Measurements from ENCODE around the gene RCN2. TPM values are rescaled to one million over a fixed set of nuclear protein-coding genes. Genes with fewer than 3 reads are reported as not detected.

RCN2 gene
- total RNA-seq, 1 experiment from 2014 or later, result 82.7 TPM

- Histone ChIP-seq H3K27me3 (ENCODE audit: low read length) (peaks cover 22% of the 10 kb centered on the region), H3F3A (ENCODE audit: low read length, unreplicated experiment) (no peaks in the 10 kb centered on the region), H3K27ac (ENCODE audit: low read length) (no peak overlapping the region), H3K4me3 (ENCODE audit: low read length) (no peak overlapping the region), H3K9me3 (ENCODE audit: low read length) (no peaks in the 10 kb centered on the region), H3K36me3 (ENCODE audit: low read depth, low read length) (no peaks in the 10 kb centered on the region), H3K9me2 (replicated peaks; ENCODE audit: low read length) (no peaks in the 10 kb centered on the region), H3K9ac (ENCODE audit: low read length) (no peak overlapping the region), H3K4me2 (ENCODE audit: low read length) (no peak overlapping the region), H4K20me1 (ENCODE audit: low read length) (no peaks in the 10 kb centered on the region), H3K4me1 (ENCODE audit: insufficient read depth, low read length) (no peaks in the 10 kb centered on the region), H2AFZ (ENCODE audit: low read length) (no peak overlapping the region), H3K79me2 (ENCODE audit: low read length) (no peaks in the 10 kb centered on the region)
- POLR2A ChIA-PET (ENCODE audit: unreplicated experiment), result no interaction called here
- DNase-seq (no peak), ATAC-seq (no peak)
- TF ChIP-seq CTCF (conservative IDR thresholded peaks at IDR 0.05; ENCODE audit: low read depth, low read length), result no peak
- no peak for TF ChIP-seq EZH2 (IDR thresholded peaks at IDR 0.05; ENCODE audit: low read length, unreplicated experiment)
- no peak for TF ChIP-seq EZH2phosphoT487 (IDR thresholded peaks at IDR 0.05; ENCODE audit: borderline replicate concordance, low read length)
- no TSS peak for BruUV-seq (replicated peaks)
- CTCF ChIA-PET, result no interaction called here
- intact Hi-C loops (cut with micrococcal nuclease), result no loop called here
These were observed 35.5 kb downstream of the RCN2 start for GRCh38 chr15:76967067-76967466.

- Histone ChIP-seq H2AFZ (ENCODE audit: low read length) (no peak overlapping the region), H3K9me2 (replicated peaks; ENCODE audit: low read length) (no peaks in the 10 kb centered on the region), H3K4me2 (ENCODE audit: low read length) (no peak overlapping the region), H3K36me3 (ENCODE audit: low read depth, low read length) (no peaks in the 10 kb centered on the region), H3K27ac (ENCODE audit: low read length) (no peak overlapping the region), H3K27me3 (ENCODE audit: low read length) (peaks cover 21% of the 10 kb centered on the region), H3K79me2 (ENCODE audit: low read length) (no peaks in the 10 kb centered on the region), H3K4me1 (ENCODE audit: insufficient read depth, low read length) (no peaks in the 10 kb centered on the region), H3K9ac (ENCODE audit: low read length) (no peak overlapping the region), H3K4me3 (ENCODE audit: low read length) (no peak overlapping the region), H4K20me1 (ENCODE audit: low read length) (no peaks in the 10 kb centered on the region), H3F3A (ENCODE audit: low read length, unreplicated experiment) (no peaks in the 10 kb centered on the region), H3K9me3 (ENCODE audit: low read length) (no peaks in the 10 kb centered on the region)
- ATAC-seq (no peak), DNase-seq (no peak)
- intact Hi-C loops (cut with micrococcal nuclease), result no loop called here
- POLR2A ChIA-PET (ENCODE audit: unreplicated experiment), result no interaction called here
- TF ChIP-seq EZH2phosphoT487 (IDR thresholded peaks at IDR 0.05; ENCODE audit: borderline replicate concordance, low read length) (no peak), EZH2 (IDR thresholded peaks at IDR 0.05; ENCODE audit: low read length, unreplicated experiment) (no peak), CTCF (conservative IDR thresholded peaks at IDR 0.05; ENCODE audit: low read depth, low read length) (no peak)
- no TSS peak for BruUV-seq (replicated peaks)
- CTCF ChIA-PET, result no interaction called here
These were observed 36.8 kb downstream of the RCN2 start for GRCh38 chr15:76968306-76968705.

GRCh38 chr15:76972389-76973361 lies 41.1 kb downstream of the RCN2 start:
- Histone ChIP-seq H3K9me3 (ENCODE audit: low read length) (no peaks in the 10 kb centered on the region), H3K27ac (ENCODE audit: low read length) (no peak overlapping the region), H2AFZ (ENCODE audit: low read length) (no peak overlapping the region), H3K4me2 (ENCODE audit: low read length) (no peak overlapping the region), H3K4me3 (ENCODE audit: low read length) (no peak overlapping the region), H3K9ac (ENCODE audit: low read length) (no peak overlapping the region), H4K20me1 (ENCODE audit: low read length) (no peaks in the 10 kb centered on the region), H3F3A (ENCODE audit: low read length, unreplicated experiment) (no peaks in the 10 kb centered on the region), H3K9me2 (replicated peaks; ENCODE audit: low read length) (no peaks in the 10 kb centered on the region), H3K27me3 (ENCODE audit: low read length) (peaks cover 8% of the 10 kb centered on the region), H3K36me3 (ENCODE audit: low read depth, low read length) (no peaks in the 10 kb centered on the region), H3K4me1 (ENCODE audit: insufficient read depth, low read length) (no peaks in the 10 kb centered on the region), H3K79me2 (ENCODE audit: low read length) (no peaks in the 10 kb centered on the region)
- ChIA-PET POLR2A (ENCODE audit: unreplicated experiment) (no interaction called here), CTCF (no interaction called here)
- intact Hi-C loops (cut with micrococcal nuclease), result no loop called here
- DNase-seq (no peak), ATAC-seq (no peak)
- no TSS peak for BruUV-seq (replicated peaks)
- TF ChIP-seq CTCF (conservative IDR thresholded peaks at IDR 0.05; ENCODE audit: low read depth, low read length) (no peak), EZH2 (IDR thresholded peaks at IDR 0.05; ENCODE audit: low read length, unreplicated experiment) (no peak), EZH2phosphoT487 (IDR thresholded peaks at IDR 0.05; ENCODE audit: borderline replicate concordance, low read length) (no peak)
